Measurements from ENCODE around the gene NOXRED1. TPM values are rescaled to one million over a fixed set of nuclear protein-coding genes. Genes with fewer than 3 reads are reported as not detected.

NOXRED1 gene
- under 1 TPM; 0.26 to 0.33 TPM for total RNA-seq

- Mint-ChIP-seq H3K27me3 (no peaks in the 10 kb centered on the region), H3K36me3 (peaks cover 60% of the 10 kb centered on the region), H3K4me1 (no peaks in the 10 kb centered on the region), H3K9me3 (peaks cover 12% of the 10 kb centered on the region), H3K27ac (no peak within 1 kb of the TSS), H3K4me3 (no peak within 1 kb of the TSS)
- no peak for DNase-seq
These were observed at the start of gene NOXRED1 for GRCh38 chr14:77423423-77423822. Gene NOXRED1 (minus strand): TSS chr14:77423523. CDS start chr14:77422889, 634 bp downstream.

GRCh38 chr14:77470224-77470870 lies 47.0 kb upstream of the NOXRED1 start:
- Mint-ChIP-seq H3K4me3 (no peak overlapping the region), H3K27me3 (no peaks in the 10 kb centered on the region), H3K36me3 (peaks cover 7% of the 10 kb centered on the region), H3K27ac (no peak overlapping the region), H3K9me3 (no peaks in the 10 kb centered on the region), H3K4me1 (no peaks in the 10 kb centered on the region)
- no peak for DNase-seq

GRCh38 chr14:77469539-77469938 lies 46.2 kb upstream of the NOXRED1 start:
- Mint-ChIP-seq H3K9me3 (no peaks in the 10 kb centered on the region), H3K4me3 (no peak overlapping the region), H3K4me1 (no peaks in the 10 kb centered on the region), H3K27ac (no peak overlapping the region), H3K27me3 (no peaks in the 10 kb centered on the region), H3K36me3 (peaks cover 8% of the 10 kb centered on the region)
- no peak for DNase-seq

- Mint-ChIP-seq H3K36me3 (peaks cover 10% of the 10 kb centered on the region), H3K27me3 (no peaks in the 10 kb centered on the region), H3K27ac (no peak overlapping the region), H3K4me3 (no peak overlapping the region), H3K4me1 (no peaks in the 10 kb centered on the region), H3K9me3 (no peaks in the 10 kb centered on the region)
- DNase-seq = no peak
These were observed 45.8 kb upstream of the NOXRED1 start for GRCh38 chr14:77469067-77469505.

GRCh38 chr14:77467801-77468200 lies 44.5 kb upstream of the NOXRED1 start:
- Mint-ChIP-seq H3K27ac (no peak overlapping the region), H3K36me3 (peaks cover 17% of the 10 kb centered on the region), H3K4me3 (no peak overlapping the region), H3K4me1 (no peaks in the 10 kb centered on the region), H3K9me3 (no peaks in the 10 kb centered on the region), H3K27me3 (no peaks in the 10 kb centered on the region)
- DNase-seq = no peak

- H3K4me1 Mint-ChIP-seq = peaks cover 29% of the 10 kb centered on the region
- peak overlapping the region; percentile 100 for H3K4me3 Mint-ChIP-seq
- peak overlapping the region; percentile 100 for H3K27ac Mint-ChIP-seq
- no peaks in the 10 kb centered on the region for H3K27me3 Mint-ChIP-seq
- peaks cover 48% of the 10 kb centered on the region for H3K36me3 Mint-ChIP-seq
- DNase-seq = peak; percentile 64
- no peaks in the 10 kb centered on the region for H3K9me3 Mint-ChIP-seq
These were observed 35.9 kb upstream of the NOXRED1 start for GRCh38 chr14:77459072-77459723.

- DNase-seq = peak; percentile 46
- no peaks in the 10 kb centered on the region for H3K27me3 Mint-ChIP-seq
- peak overlapping the region; percentile 100 for H3K27ac Mint-ChIP-seq
- H3K4me3 Mint-ChIP-seq = peak overlapping the region; percentile 100
- H3K36me3 Mint-ChIP-seq = peaks cover 41% of the 10 kb centered on the region
- H3K4me1 Mint-ChIP-seq = peaks cover 29% of the 10 kb centered on the region
- no peaks in the 10 kb centered on the region for H3K9me3 Mint-ChIP-seq
These were observed 35.1 kb upstream of the NOXRED1 start for GRCh38 chr14:77458249-77458950.

- Mint-ChIP-seq H3K36me3 (peaks cover 40% of the 10 kb centered on the region), H3K27ac (peak within 1 kb of the TSS; percentile 100), H3K4me3 (peak within 1 kb of the TSS; percentile 100), H3K4me1 (peaks cover 28% of the 10 kb centered on the region), H3K9me3 (no peaks in the 10 kb centered on the region), H3K27me3 (no peaks in the 10 kb centered on the region)
- peak; percentile 91 for DNase-seq
These were observed 34.4 kb upstream of the NOXRED1 start, which contains the start of the genes AHSA1 and VIPAS39 for GRCh38 chr14:77457522-77458248. Gene AHSA1 (plus strand): TSS chr14:77458093. CDS start chr14:77458190, 97 bp downstream. Gene VIPAS39 (minus strand): TSS chr14:77457601. CDS start chr14:77454102, 3,499 bp downstream.

GRCh38 chr14:77457115-77457521 lies 33.8 kb upstream of the NOXRED1 start:
- no peaks in the 10 kb centered on the region for H3K9me3 Mint-ChIP-seq
- H3K4me1 Mint-ChIP-seq = peaks cover 27% of the 10 kb centered on the region
- no peak for DNase-seq
- peaks cover 35% of the 10 kb centered on the region for H3K36me3 Mint-ChIP-seq
- no peaks in the 10 kb centered on the region for H3K27me3 Mint-ChIP-seq
- H3K4me3 Mint-ChIP-seq = peak overlapping the region; percentile 100
- H3K27ac Mint-ChIP-seq = peak overlapping the region; percentile 100

- Mint-ChIP-seq H3K36me3 (peaks cover 25% of the 10 kb centered on the region), H3K4me3 (peak overlapping the region; percentile 100), H3K27me3 (no peaks in the 10 kb centered on the region), H3K4me1 (peaks cover 22% of the 10 kb centered on the region), H3K27ac (peak overlapping the region; percentile 100), H3K9me3 (no peaks in the 10 kb centered on the region)
- no peak for DNase-seq
These were observed 32.8 kb upstream of the NOXRED1 start for GRCh38 chr14:77455966-77456640.

- Mint-ChIP-seq H3K4me3 (no peak overlapping the region), H3K4me1 (no peaks in the 10 kb centered on the region), H3K27ac (no peak overlapping the region), H3K9me3 (no peaks in the 10 kb centered on the region), H3K36me3 (peaks cover 10% of the 10 kb centered on the region), H3K27me3 (no peaks in the 10 kb centered on the region)
- no peak for DNase-seq
These were observed 18.9 kb upstream of the NOXRED1 start for GRCh38 chr14:77442196-77442595.

- Mint-ChIP-seq H3K4me3 (no peak overlapping the region), H3K4me1 (no peaks in the 10 kb centered on the region), H3K27ac (no peak overlapping the region), H3K9me3 (no peaks in the 10 kb centered on the region), H3K36me3 (peaks cover 16% of the 10 kb centered on the region), H3K27me3 (no peaks in the 10 kb centered on the region)
- no peak for DNase-seq
These were observed 16.5 kb upstream of the NOXRED1 start for GRCh38 chr14:77439861-77440260.

- no peak overlapping the region for H3K27ac Mint-ChIP-seq
- H3K9me3 Mint-ChIP-seq = no peaks in the 10 kb centered on the region
- peaks cover 11% of the 10 kb centered on the region for H3K36me3 Mint-ChIP-seq
- no peaks in the 10 kb centered on the region for H3K27me3 Mint-ChIP-seq
- no peak for DNase-seq
- no peak overlapping the region for H3K4me3 Mint-ChIP-seq
- no peaks in the 10 kb centered on the region for H3K4me1 Mint-ChIP-seq
These were observed 15.3 kb upstream of the NOXRED1 start for GRCh38 chr14:77438596-77438995.

GRCh38 chr14:77436042-77436441 lies 12.7 kb upstream of the NOXRED1 start:
- DNase-seq = no peak
- peaks cover 11% of the 10 kb centered on the region for H3K36me3 Mint-ChIP-seq
- H3K4me1 Mint-ChIP-seq = no peaks in the 10 kb centered on the region
- H3K27me3 Mint-ChIP-seq = no peaks in the 10 kb centered on the region
- H3K9me3 Mint-ChIP-seq = no peaks in the 10 kb centered on the region
- H3K27ac Mint-ChIP-seq = no peak overlapping the region
- H3K4me3 Mint-ChIP-seq = no peak overlapping the region

All from activated naive CD8-positive, alpha-beta T cell treated with anti-CD3 and anti-CD28 coated beads for 36 hours (primary cell).